Testis (tissue), 3 donors: Measurements from ENCODE around the gene VPS37C. TPM values are rescaled to one million over a fixed set of nuclear protein-coding genes. Genes with fewer than 3 reads are reported as not detected.

Experiments used
- DNase-seq: peaks from one replicate; pipeline ENCODE4 v3.0.0-alpha.2; 2019
- H3K27ac ChIP-seq, 2 donors: fragments of 200-600 bp; sonication (generic); one replicate each; pipeline ENCODE4 v1.5.1; 2019
- H3K27me3 ChIP-seq: fragments of 200-600 bp; sonication (generic); one replicate; pipeline ENCODE4 v1.5.1; 2019
- H3K36me3 ChIP-seq: fragments of 200-600 bp; sonication (generic); one replicate; pipeline ENCODE4 v1.5.1; 2017; ENCODE audit warnings: low read depth; ENCODE audit errors: missing control alignments
- H3K4me1 ChIP-seq: fragments of 200-600 bp; sonication (generic); one replicate; pipeline ENCODE4 v1.5.1; 2019
- H3K4me3 ChIP-seq, 2 donors: fragments of 200-600 bp; sonication (generic); one replicate each; pipeline ENCODE4 v1.5.1; 2017 to 2019
- H3K9me3 ChIP-seq: fragments of 200-600 bp; sonication (generic); one replicate; pipeline ENCODE4 v1.5.1; 2017
- POLR2A ChIP-seq: fragments of 450-650 bp; IDR thresholded peaks from one replicate; pipeline ENCODE4 v1.6.1; 2017; ENCODE audit warnings: antibody characterized with exemption, mild to moderate bottlenecking, moderate library complexity
- WGBS, 2 donors: methylation state at CpG; one replicate each; pipeline ENCODE4 v1.1.5; 2018; 5-methylcytosine and 5-hydroxymethylcytosine counted together
- intact Hi-C: fragments of 100-400 bp; cut with DNase I; formaldehyde crosslinking; loops from one replicate; pipeline ENCODE4 v1.15.1; 2023; ENCODE audit warnings: low total_unique reads
- polyA plus RNA-seq: library from polyadenylated mRNA; stranded (reverse); fragments of 350-450 nt; fragmentation: Illumina TruSeq; extraction: RNeasy Lipid Tissue Mini Kit (QIAGEN cat#74804); gene quantifications from one replicate; pipeline ENCODE4 v1.2.3, GENCODE V29; 2014; ENCODE audit warnings: low read depth, low replicate concordance; ENCODE audit not compliant: insufficient read depth
- total RNA-seq, 2 donors: library from RNA; depleted of rRNA; stranded (reverse); fragments of >200 nt; gene quantifications; one replicate each; pipeline ENCODE4 v1.2.3, GENCODE V29; 2016
- TF ChIP-seq, protein P1 (sequence below), 3 experiments: fragments of 450-650 bp in 2 of 3; fragments of 200-600 bp in 1 of 3; sonication (generic) in 1 of 3; IDR thresholded peaks; one replicate each; pipeline ENCODE4 v1.5.1; 2016 to 2019; ENCODE audit warnings: antibody characterized with exemption in 3 of 3, mild to moderate bottlenecking in 2 of 3, moderate library complexity in 1 of 3

The VPS37C gene
- total and polyA plus RNA-seq, 3 donors from 2014 or later = 29.1 to 36.9 (median 31.0) TPM

DNA sequence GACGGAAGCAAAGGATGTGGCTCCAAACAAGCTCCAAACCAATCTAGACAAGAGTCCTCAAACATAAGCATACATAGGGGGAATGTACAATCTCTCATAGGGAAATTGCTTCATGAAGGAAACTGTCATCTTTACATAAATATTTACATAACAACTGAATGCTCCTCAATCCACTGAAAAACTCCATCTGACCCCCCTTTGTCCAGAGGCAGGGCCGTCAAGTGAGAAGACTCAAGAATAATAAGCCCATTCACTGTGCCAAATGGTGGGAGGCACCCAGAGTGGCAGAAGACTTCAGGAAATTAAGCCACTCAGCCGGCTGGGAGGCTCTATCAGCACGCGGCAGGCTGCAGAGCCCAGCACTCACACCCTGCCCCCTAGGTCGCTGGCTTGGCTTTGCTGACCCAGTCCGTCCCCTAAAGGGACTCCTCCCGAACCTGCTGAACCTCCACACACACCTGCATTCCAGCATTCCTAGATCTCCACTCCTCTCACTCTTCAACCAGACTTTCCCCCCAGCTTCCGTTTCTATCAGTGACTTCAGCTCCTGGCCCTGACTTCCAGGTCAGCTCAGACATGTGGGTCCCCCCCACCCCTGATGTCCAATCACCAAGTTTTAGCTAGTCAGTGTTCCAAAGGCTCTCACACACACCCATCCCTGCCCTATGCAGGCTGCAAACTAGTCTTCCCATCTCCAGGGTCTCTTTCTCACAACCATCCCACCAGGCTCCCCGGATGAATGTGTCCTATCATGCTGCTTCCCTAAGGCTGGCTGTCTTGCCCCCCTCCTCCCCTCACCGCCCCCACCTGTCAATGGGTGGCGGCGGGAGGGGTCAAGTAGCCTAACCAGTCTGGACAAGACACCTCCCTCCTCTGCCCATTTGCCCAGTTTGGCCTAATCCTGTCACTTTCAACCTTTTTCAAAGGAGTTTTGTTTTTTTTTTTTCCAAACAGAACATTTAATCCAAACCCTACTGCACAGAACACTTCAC, 11.3 kb downstream of the VPS37C start:
- no peaks in the 10 kb centered on the region for H3K9me3 ChIP-seq
- DNase-seq = peak; percentile 76
- H3K4me1 ChIP-seq = peaks cover 36% of the 10 kb centered on the region
- H3K4me3 ChIP-seq = no peak overlapping the region
- intact Hi-C loops = no loop called here
- 45 to 49% methylated on average over 13 of the region's 13 CpGs for WGBS, 2 donors
- TF ChIP-seq POLR2A = no peak
- TF ChIP-seq, protein P1, sequence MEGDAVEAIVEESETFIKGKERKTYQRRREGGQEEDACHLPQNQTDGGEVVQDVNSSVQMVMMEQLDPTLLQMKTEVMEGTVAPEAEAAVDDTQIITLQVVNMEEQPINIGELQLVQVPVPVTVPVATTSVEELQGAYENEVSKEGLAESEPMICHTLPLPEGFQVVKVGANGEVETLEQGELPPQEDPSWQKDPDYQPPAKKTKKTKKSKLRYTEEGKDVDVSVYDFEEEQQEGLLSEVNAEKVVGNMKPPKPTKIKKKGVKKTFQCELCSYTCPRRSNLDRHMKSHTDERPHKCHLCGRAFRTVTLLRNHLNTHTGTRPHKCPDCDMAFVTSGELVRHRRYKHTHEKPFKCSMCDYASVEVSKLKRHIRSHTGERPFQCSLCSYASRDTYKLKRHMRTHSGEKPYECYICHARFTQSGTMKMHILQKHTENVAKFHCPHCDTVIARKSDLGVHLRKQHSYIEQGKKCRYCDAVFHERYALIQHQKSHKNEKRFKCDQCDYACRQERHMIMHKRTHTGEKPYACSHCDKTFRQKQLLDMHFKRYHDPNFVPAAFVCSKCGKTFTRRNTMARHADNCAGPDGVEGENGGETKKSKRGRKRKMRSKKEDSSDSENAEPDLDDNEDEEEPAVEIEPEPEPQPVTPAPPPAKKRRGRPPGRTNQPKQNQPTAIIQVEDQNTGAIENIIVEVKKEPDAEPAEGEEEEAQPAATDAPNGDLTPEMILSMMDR (IDR thresholded peaks at IDR 0.05) = no peak
- H3K27ac ChIP-seq = no peak overlapping the region
- no peaks in the 10 kb centered on the region for H3K36me3 ChIP-seq
- H3K27me3 ChIP-seq = no peaks in the 10 kb centered on the region

DNA sequence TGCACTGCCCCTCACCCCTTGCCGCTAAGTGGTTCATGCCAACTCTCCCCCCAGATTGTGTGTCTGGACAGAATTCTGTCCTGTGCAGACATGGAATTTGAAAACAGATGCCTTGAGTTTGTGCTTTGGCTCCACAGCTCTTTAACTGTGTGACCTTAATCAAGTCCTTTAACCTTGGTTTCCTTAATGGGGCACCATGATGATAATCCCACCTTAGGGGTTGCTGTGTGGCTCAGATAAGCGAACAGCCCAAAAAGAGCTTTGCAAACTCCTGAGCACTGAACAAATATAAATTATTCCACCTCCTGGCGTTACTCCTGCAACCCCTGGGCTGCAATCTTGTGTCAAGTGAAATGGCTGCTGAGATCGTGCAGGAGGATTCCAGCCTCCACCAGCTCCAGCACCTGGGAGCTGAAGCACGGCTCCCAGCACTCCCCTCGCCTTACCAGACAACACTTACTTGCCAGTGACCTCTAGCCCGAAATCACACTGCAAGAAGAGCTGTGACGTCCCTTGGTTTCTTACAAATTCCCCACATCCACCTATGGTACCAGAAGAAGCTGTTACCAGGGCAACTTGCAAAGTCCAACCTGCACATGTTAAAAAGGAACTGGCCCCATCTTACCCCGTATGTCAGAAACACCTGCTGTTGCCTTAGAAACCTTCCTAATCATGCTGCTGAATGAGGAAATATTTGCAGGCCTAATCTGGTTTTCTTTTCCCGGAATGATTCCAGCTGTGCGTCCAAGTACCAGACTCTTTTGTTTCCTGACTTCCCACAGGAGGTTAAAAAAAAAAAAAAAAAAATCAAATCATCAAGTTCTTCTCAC, 13.2 kb downstream of the VPS37C start:
- intact Hi-C loops = no loop called here
- H3K36me3 ChIP-seq = no peaks in the 10 kb centered on the region
- H3K4me1 ChIP-seq = peaks cover 36% of the 10 kb centered on the region
- H3K4me3 ChIP-seq = no peak overlapping the region
- TF ChIP-seq POLR2A = no peak
- TF ChIP-seq, protein P1 (IDR thresholded peaks at IDR 0.05) = no peak
- H3K27ac ChIP-seq = no peak overlapping the region
- WGBS, 2 donors = 66 to 78% methylated on average over 11 of the region's 11 CpGs
- H3K27me3 ChIP-seq = no peaks in the 10 kb centered on the region
- DNase-seq = no peak
- H3K9me3 ChIP-seq = no peaks in the 10 kb centered on the region

DNA sequence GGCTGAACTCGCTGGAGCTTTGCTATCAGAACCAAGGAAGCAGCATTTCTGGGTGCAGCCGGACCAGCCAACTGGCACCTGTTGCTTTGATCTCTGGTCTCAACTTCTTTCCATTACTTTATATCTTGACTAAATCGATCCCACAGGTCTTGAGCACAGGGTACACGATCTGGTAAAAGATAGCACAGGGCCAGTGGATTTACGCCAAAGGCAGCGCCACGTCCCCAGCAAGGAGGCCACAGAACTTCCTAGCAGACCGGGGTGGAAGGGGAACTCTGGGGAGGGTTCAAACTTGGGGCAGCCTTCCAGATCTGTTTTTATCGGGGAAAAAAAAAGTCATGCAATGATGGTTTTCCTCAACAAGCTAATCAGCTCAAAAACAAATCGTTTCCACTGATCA, 14.0 kb downstream of the VPS37C start:
- DNase-seq = no peak
- Histone ChIP-seq H3K4me3 (no peak overlapping the region), H3K36me3 (no peaks in the 10 kb centered on the region), H3K4me1 (peaks cover 29% of the 10 kb centered on the region), H3K27ac (no peak overlapping the region), H3K9me3 (no peaks in the 10 kb centered on the region), H3K27me3 (no peaks in the 10 kb centered on the region)
- TF ChIP-seq POLR2A = no peak
- TF ChIP-seq, protein P1 (IDR thresholded peaks at IDR 0.05) = no peak
- WGBS, 2 donors = 74% methylated on average over 10 of the region's 10 CpGs
- intact Hi-C loops = no loop called here

DNA sequence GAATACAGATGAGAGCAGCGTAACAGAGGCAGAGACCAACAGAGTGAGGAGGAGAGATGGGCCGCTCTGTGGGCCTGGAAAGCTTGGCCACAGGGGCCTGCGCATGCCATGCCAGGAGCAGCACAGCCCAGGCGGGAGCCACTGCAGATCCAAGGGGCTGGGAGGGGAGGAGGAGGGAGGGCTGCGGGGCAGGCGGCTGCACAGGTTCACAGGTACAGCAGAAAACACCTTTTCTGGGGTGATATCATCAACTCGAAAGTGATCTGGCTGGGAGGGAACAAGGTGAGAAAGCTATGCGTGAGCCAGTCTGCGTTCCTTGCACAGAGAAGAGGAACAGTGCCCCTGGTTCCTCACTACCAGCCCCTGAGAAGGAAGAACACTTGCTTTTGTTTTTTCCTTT, 14.8 kb downstream of the VPS37C start:
- DNase-seq = no peak
- Histone ChIP-seq H3K4me1 (peaks cover 24% of the 10 kb centered on the region), H3K4me3 (no peak overlapping the region), H3K9me3 (no peaks in the 10 kb centered on the region), H3K27me3 (no peaks in the 10 kb centered on the region), H3K27ac (no peak overlapping the region), H3K36me3 (no peaks in the 10 kb centered on the region)
- no peak for TF ChIP-seq POLR2A
- TF ChIP-seq, protein P1 (IDR thresholded peaks at IDR 0.05) = no peak
- WGBS, 2 donors = 90 to 94% methylated on average over 9 of the region's 9 CpGs
- intact Hi-C loops = no loop called here
